Peyer's patch (tissue), 4 donors: ENCODE data around the gene ZBTB24.

ENCODE experiments used
- CTCF ChIP-seq, 6 experiments: fragments of 450-650 bp in 4 of 6; fragments of 200-600 bp in 2 of 6; sonication (generic) in 1 of 6; IDR thresholded peaks; one replicate each; pipeline ENCODE4 v1.5.1; 2017 to 2019; ENCODE audit warnings: antibody characterized with exemption in 6 of 6, mild to moderate bottlenecking in 3 of 6, moderate library complexity in 1 of 6
- POLR2A ChIP-seq, 2 donors: fragments of 450-650 bp; IDR thresholded peaks; one replicate each; pipeline ENCODE4 v1.5.1; 2017; ENCODE audit warnings: antibody characterized with exemption in 2 of 2, mild to moderate bottlenecking in 2 of 2, moderate library complexity in 2 of 2

- TF ChIP-seq CTCF (IDR thresholded peaks at IDR 0.05) (no peak), POLR2A (IDR thresholded peaks at IDR 0.05) (no peak)
Observed at GRCh38 chr6:109450801-109451200, 32.2 kb downstream of the ZBTB24 start.
